NCI-H146 (cell line): ENCODE results near the gene SBDS.
"Not testable (repeated sequence)": the region's sequence is repeated elsewhere in the genome, so short reads cannot be mapped to it uniquely, and the experiment has no call there.

Experiments
- DNase-seq: peaks from one replicate; lab custom pipeline; 2025; lab: John Stamatoyannopoulos, UW

Gene SBDS

GRCh38 chr7:66995050-66995776 is at the start of gene SBDS:
TSS of gene SBDS (minus strand) at chr7:66995586. CDS start at chr7:66995417, 169 bp downstream.
- peak; percentile 98 for DNase-seq

- DNase-seq = not testable (repeated sequence)
Observed at GRCh38 chr7:67043559-67043930, 48.2 kb upstream of the SBDS start.

- DNase-seq = not testable (repeated sequence)
Observed at GRCh38 chr7:67042781-67043558, 47.6 kb upstream of the SBDS start.

DNA sequence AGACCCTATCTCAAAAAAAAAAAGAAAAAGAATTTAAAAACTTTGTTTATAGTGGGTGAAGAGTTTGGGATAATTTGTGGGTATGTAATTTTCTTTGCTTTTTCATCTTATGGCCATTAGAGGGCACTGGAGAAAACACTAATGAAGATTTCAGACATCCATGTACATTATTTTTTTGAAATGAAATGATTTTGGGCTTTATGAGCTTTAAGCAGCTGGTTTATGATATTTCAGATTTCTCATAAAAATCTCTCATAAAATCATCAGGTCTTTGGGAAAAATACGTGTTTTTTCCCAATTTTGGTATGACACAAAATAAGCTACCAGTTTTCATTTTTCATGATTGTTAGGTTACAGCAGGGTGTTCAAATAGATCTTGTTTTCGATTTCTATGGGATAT is 45.4 kb upstream of the SBDS start:
- not testable (repeated sequence) for DNase-seq

- peak; percentile 13 for DNase-seq
Observed at GRCh38 chr7:67036432-67037395, 41.3 kb upstream of the SBDS start.

- DNase-seq = no peak
Observed at GRCh38 chr7:67033251-67033650, 37.9 kb upstream of the SBDS start.

DNA sequence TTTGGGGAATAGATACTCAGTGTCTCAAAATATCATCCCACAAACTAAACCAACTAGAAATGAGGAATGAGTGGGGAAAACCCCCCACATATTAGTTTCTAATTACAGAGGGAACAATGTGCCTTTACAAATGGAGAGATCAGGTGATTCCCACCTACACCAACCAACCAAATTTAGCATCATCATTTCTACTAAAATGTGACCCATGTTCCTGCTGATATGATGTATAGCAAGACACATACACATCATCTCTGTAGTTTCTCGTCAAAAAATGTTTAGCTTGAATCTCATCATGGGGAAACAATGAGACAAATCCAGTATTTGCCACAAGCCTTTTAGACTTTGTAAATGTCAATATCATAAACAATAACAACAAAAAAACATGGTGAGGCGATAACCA is 36.3 kb upstream of the SBDS start:
- not testable (repeated sequence) for DNase-seq

GRCh38 chr7:67025459-67025858 is 30.1 kb upstream of the SBDS start:
- DNase-seq = not testable (repeated sequence)

GRCh38 chr7:67022511-67022910 is 27.1 kb upstream of the SBDS start:
- DNase-seq = no peak

DNA sequence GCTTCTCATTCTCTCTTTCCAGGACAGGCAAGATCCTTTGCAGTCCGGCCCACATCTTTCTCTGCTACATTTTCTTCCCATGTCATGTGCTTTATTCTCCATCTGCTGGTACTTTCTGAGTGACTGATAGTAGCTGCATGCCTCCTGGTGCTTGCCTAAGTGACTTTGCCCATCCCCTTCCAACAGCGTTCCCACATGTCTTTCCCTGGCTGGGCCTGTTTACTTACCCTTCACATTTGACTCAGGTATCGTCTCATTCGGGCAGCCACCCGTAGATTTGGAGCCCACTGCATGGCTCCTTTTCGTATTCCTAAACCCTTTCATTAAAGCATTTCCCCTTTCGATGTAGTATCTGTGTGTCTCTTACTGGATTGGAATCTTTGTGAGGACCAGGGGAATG is 25.9 kb upstream of the SBDS start:
- DNase-seq = no peak

GRCh38 chr7:67019562-67020390 is 24.4 kb upstream of the SBDS start:
- peak; percentile 92 for DNase-seq

DNA sequence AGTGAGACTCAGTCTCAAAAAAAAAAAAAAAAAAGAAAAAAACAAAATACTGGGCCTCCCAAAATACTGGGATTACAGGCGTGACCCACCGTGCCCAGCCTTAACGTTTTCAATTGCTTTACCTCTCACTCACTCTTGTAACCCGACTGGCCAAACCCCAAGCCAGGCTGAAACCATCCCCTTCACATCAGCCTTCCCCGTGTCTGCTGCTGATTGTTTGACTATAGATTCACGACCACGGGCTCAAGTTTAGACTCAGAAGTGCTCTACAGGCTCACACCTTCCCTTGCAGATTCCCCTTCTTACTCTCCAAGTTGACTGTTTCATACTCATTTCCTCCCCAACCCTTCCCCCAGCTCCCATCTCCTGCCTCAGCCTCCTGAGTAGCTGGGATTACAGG is 23.6 kb upstream of the SBDS start:
- DNase-seq = no peak

DNA sequence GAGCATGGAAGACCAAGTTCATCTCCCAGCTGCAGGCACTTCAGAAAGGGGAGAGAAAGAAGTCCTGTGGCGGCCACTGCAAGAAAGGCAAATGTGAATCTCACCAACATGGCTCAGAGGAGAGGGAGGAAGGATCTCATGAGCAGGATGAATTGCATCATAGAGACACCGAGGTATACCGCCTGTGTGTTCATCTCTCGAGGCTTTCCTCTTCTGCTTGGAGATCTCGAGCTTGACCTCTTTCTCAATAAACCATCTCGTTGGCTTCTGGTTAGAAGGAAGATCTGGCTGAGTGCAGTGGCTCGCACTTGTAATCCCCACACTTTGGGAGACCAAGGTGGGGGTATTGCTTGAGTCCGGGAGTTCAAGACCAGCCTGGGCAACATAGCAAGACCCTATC is 22.6 kb upstream of the SBDS start:
- DNase-seq = not testable (repeated sequence)

DNA sequence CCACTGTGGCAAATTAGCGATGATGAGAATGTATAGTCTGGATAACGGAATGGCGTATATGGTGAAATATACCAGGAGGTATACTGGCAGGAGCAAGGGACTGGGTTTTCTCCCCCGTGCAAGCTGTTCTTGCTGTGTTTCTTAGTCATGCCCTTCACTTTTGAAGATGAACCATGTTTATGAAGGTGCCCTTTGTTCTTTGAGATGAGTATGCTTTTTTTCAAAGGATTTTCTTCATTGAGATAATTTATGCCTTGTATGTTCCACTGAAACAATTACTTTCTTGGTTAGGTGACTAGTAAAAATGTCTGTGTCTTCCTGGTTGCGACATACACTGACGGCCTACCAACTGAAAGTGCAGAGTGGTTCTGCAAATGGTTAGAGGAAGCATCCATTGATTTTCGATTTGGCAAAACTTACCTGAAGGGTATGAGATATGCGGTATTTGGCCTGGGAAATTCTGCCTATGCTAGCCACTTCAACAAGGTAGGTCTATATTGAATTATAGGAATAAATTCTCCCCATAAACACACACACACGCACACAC is 18.8 kb upstream of the SBDS start:
- not testable (repeated sequence) for DNase-seq

DNA sequence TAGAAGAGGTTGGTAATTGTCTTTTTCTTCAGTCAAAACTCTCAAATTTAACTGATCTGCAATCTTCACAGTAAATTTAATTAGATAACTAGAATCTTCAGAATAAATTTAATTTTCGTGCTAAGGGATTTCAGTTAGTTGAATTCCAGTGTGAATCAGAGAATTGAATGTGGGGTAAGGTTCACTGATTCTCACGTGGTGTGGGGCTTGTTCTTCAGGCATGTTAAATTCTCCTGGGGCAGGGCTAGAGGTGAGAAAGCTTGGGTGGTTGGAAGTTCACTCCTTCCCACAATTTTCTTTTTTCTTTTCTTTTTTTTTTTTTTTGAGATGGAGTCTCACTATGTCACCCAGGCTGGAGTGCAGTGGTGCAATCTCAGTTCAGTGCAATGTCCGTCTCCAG is 14.3 kb upstream of the SBDS start:
- DNase-seq = not testable (repeated sequence)

DNA sequence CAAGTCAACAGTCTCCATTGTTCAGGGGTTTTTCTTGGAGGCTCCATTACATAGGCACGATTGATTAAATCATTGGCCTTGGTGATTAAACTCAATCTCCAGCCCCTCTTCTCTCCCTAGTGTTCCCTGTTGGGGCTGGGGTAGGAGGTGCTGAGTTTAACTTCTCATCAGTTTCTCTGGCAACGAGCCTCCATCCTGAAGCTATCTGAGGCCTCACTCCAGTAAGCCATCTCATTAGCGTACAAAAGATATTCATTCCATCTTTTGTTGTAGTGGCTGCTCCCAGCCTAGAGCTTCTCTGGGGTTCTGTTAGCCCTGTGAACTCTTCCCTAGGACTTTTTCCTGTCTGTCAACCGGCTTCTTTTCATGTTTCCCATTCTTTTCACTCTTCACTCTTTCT is 12.9 kb upstream of the SBDS start:
- no peak for DNase-seq

GRCh38 chr7:67006965-67007364 is 11.6 kb upstream of the SBDS start:
- no peak for DNase-seq

- DNase-seq = not testable (repeated sequence)
Observed at GRCh38 chr7:67004145-67004544, 8.8 kb upstream of the SBDS start.

DNA sequence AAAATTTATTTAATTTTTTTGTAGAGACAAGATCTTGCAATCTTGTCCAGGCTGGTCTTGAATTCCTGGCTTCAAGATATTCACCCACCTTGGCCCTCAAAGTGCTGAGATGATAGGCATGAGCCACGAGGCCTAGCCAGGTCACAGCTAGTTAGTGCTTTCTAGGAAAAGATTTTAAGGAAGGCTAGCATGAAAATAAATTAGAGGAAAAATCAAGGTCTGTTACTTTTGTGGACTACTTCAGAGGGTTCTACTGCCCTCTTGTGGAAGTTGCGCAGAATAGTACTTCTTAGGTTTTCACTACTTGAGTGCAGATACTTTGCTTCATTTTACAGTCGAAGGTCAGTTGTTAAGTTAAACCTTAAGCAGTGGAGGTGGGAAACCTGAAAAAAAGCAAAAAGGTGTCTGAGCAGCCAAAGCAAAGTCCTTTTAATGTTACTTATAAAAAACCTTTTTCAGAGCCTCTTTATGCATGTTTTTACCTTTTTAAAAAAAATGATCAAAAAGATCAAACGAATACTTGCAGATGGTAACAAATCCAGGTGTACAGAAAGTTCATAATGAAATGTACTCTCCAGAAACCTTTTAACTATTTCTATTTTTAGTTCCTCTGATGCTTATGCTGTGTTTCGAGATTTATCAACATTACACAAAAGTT is 5.3 kb upstream of the SBDS start:
- DNase-seq = peak; percentile 16

DNA sequence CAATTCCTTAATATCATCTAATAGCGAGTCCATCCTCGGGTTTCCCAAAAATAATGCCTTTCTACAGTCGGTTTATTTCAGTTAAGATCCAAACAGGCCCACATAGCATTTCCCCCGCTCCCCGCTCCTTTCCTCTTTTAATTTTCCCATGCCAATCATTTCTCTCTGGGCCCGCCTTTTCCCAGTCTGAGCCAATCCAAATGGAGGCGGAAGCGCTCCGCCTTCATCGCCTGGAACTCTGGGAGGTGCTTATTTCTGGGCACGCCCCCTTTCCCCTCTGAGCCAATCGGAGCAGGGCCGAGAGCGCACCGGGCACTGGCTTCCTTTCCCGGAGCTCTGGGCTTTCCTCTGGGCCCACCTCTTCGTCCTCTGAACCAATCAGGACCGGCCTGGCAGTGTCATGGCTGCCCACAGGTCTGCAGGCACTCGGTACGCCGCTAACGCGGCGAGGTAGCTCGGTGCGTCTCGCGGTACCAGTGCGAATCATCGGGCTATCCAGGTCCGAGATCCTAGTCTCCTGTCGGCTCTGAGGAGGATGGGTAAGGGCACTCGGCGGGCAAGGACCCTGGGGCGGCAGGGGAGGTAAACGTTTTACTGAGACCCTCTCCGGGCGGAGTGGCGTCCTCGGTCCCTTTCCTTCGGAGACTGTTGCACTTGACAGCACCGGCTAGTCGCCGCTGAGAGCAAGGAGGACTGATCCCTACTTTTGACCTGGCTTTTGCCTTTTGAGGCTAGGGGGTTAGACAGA is 1.2 kb upstream of the SBDS start, which contains the start of gene TYW1:
Gene TYW1, plus strand, starts transcription at position 390 of the 748 bp plus-strand sequence. Its CDS starts 146 bp downstream, at position 536.
- peak; percentile 98 for DNase-seq
